ENCODE data around the gene APOL3. TPM values are rescaled to one million over a fixed set of nuclear protein-coding genes. Genes with fewer than 3 reads are reported as not detected.

APOL3 gene
- total RNA-seq, 2 experiments from 2014 or later, result 119 to 121 TPM

GRCh38 chr22:36136988-36137387, 23.6 kb downstream of the APOL3 start:
- no peak for DNase-seq
- Mint-ChIP-seq H3K27ac (no peak overlapping the region), H3K4me1 (peaks cover 13% of the 10 kb centered on the region), H3K36me3 (ENCODE audit: low read depth) (peaks cover 26% of the 10 kb centered on the region), H3K9me3 (no peaks in the 10 kb centered on the region), H3K27me3 (no peaks in the 10 kb centered on the region), H3K4me3 (no peak overlapping the region)
- ChIA-PET CTCF (interaction anchor here (1.0 to 1.4 kb wide), 3 partner anchors 8 to 84 kb away, joined by 3 to 4 read pairs (median 3); no protein-coding TSS in a partner anchor), POLR2A (no interaction called here)

- no peaks in the 10 kb centered on the region for H3K27me3 Mint-ChIP-seq
- H3K4me1 Mint-ChIP-seq, result peaks cover 13% of the 10 kb centered on the region
- no peak overlapping the region for H3K27ac Mint-ChIP-seq
- peaks cover 21% of the 10 kb centered on the region for H3K36me3 Mint-ChIP-seq (ENCODE audit: low read depth)
- no peaks in the 10 kb centered on the region for H3K9me3 Mint-ChIP-seq
- H3K4me3 Mint-ChIP-seq, result no peak overlapping the region
- no peak for DNase-seq
- ChIA-PET POLR2A (no interaction called here), CTCF (interaction anchor here (0.9 to 1.4 kb wide), 4 partner anchors 8 to 350 kb away, joined by 3 to 4 read pairs (median 4); no protein-coding TSS in a partner anchor)
These were observed 24.1 kb downstream of the APOL3 start for GRCh38 chr22:36136475-36136874.

GRCh38 chr22:36135306-36135980, 25.1 kb downstream of the APOL3 start:
- Mint-ChIP-seq H3K4me1 (peaks cover 13% of the 10 kb centered on the region), H3K9me3 (no peaks in the 10 kb centered on the region), H3K27me3 (peaks cover 4% of the 10 kb centered on the region), H3K4me3 (no peak overlapping the region), H3K27ac (no peak overlapping the region), H3K36me3 (ENCODE audit: low read depth) (peaks cover 11% of the 10 kb centered on the region)
- CTCF ChIA-PET, result interaction anchor here (0.7 to 1.6 kb wide), 5 partner anchors 9 to 351 kb away, joined by 3 to 5 read pairs (median 3); no protein-coding TSS in a partner anchor
- POLR2A ChIA-PET, result no interaction called here
- no peak for DNase-seq

- Mint-ChIP-seq H3K27me3 (peaks cover 12% of the 10 kb centered on the region), H3K27ac (no peak overlapping the region), H3K9me3 (no peaks in the 10 kb centered on the region), H3K4me1 (peaks cover 13% of the 10 kb centered on the region), H3K36me3 (ENCODE audit: low read depth) (peaks cover 4% of the 10 kb centered on the region), H3K4me3 (no peak overlapping the region)
- ChIA-PET CTCF (interaction anchor here (1.1 kb wide), 1 partner anchor 10 kb away, joined by 5 read pairs; no protein-coding TSS in a partner anchor), POLR2A (no interaction called here)
- DNase-seq, result no peak
These were observed 26.4 kb downstream of the APOL3 start for GRCh38 chr22:36134182-36134581.

- H3K27ac Mint-ChIP-seq, result no peak overlapping the region
- no peak overlapping the region for H3K4me3 Mint-ChIP-seq
- peaks cover 15% of the 10 kb centered on the region for H3K27me3 Mint-ChIP-seq
- peaks cover 13% of the 10 kb centered on the region for H3K4me1 Mint-ChIP-seq
- ChIA-PET POLR2A (no interaction called here), CTCF (interaction anchor here (0.6 kb wide), 1 partner anchor 315 kb away, joined by 3 read pairs; no protein-coding TSS in a partner anchor)
- H3K36me3 Mint-ChIP-seq (ENCODE audit: low read depth), result no peaks in the 10 kb centered on the region
- DNase-seq, result no peak
- H3K9me3 Mint-ChIP-seq, result no peaks in the 10 kb centered on the region
These were observed 28.6 kb downstream of the APOL3 start for GRCh38 chr22:36131907-36132306.

- ChIA-PET CTCF (interaction anchor here (2.2 kb wide), 1 partner anchor 64 kb away, joined by 9 read pairs; no protein-coding TSS in a partner anchor), POLR2A (no interaction called here)
- no peak for DNase-seq
- H3K27me3 Mint-ChIP-seq, result peaks cover 15% of the 10 kb centered on the region
- no peaks in the 10 kb centered on the region for H3K9me3 Mint-ChIP-seq
- peaks cover 12% of the 10 kb centered on the region for H3K4me1 Mint-ChIP-seq
- no peaks in the 10 kb centered on the region for H3K36me3 Mint-ChIP-seq (ENCODE audit: low read depth)
- no peak overlapping the region for H3K27ac Mint-ChIP-seq
- H3K4me3 Mint-ChIP-seq, result no peak overlapping the region
These were observed 30.8 kb downstream of the APOL3 start for GRCh38 chr22:36129486-36130388.

- Mint-ChIP-seq H3K4me1 (peaks cover 11% of the 10 kb centered on the region), H3K27me3 (peaks cover 15% of the 10 kb centered on the region), H3K4me3 (no peak overlapping the region), H3K27ac (no peak overlapping the region), H3K36me3 (ENCODE audit: low read depth) (no peaks in the 10 kb centered on the region), H3K9me3 (no peaks in the 10 kb centered on the region)
- POLR2A ChIA-PET, result no interaction called here
- CTCF ChIA-PET, result interaction anchor here (2.2 kb wide), 1 partner anchor 63 kb away, joined by 9 read pairs; no protein-coding TSS in a partner anchor
- DNase-seq, result no peak
These were observed 31.5 kb downstream of the APOL3 start for GRCh38 chr22:36129071-36129470.

GRCh38 chr22:36125994-36126531, 34.5 kb downstream of the APOL3 start:
- no peaks in the 10 kb centered on the region for H3K9me3 Mint-ChIP-seq
- CTCF ChIA-PET, result interaction anchor here (0.6 to 3.1 kb wide), 2 partner anchors 151 to 196 kb away, joined by 3 to 9 read pairs; no protein-coding TSS in a partner anchor
- peaks cover 15% of the 10 kb centered on the region for H3K27me3 Mint-ChIP-seq
- peaks cover 13% of the 10 kb centered on the region for H3K4me1 Mint-ChIP-seq
- H3K36me3 Mint-ChIP-seq (ENCODE audit: low read depth), result no peaks in the 10 kb centered on the region
- H3K4me3 Mint-ChIP-seq, result no peak overlapping the region
- POLR2A ChIA-PET, result no interaction called here
- no peak overlapping the region for H3K27ac Mint-ChIP-seq
- no peak for DNase-seq

GRCh38 chr22:36125434-36125833, 35.1 kb downstream of the APOL3 start:
- Mint-ChIP-seq H3K4me3 (no peak overlapping the region), H3K4me1 (peaks cover 13% of the 10 kb centered on the region), H3K27me3 (peaks cover 11% of the 10 kb centered on the region), H3K9me3 (no peaks in the 10 kb centered on the region), H3K27ac (no peak overlapping the region), H3K36me3 (ENCODE audit: low read depth) (no peaks in the 10 kb centered on the region)
- CTCF ChIA-PET, result interaction anchor here (0.6 to 3.1 kb wide), 4 partner anchors 8 to 195 kb away, joined by 3 to 14 read pairs (median 7); no protein-coding TSS in a partner anchor
- DNase-seq, result no peak
- POLR2A ChIA-PET, result no interaction called here

- Mint-ChIP-seq H3K27me3 (peaks cover 7% of the 10 kb centered on the region), H3K27ac (no peak overlapping the region), H3K4me3 (no peak overlapping the region), H3K36me3 (ENCODE audit: low read depth) (no peaks in the 10 kb centered on the region), H3K9me3 (no peaks in the 10 kb centered on the region), H3K4me1 (peaks cover 13% of the 10 kb centered on the region)
- ChIA-PET CTCF (interaction anchor here (0.5 to 3.1 kb wide), 17 partner anchors 9 to 794 kb away, joined by 3 to 14 read pairs (median 3); no protein-coding TSS in a partner anchor), POLR2A (no interaction called here)
- DNase-seq, result no peak
These were observed 35.9 kb downstream of the APOL3 start for GRCh38 chr22:36124666-36125065.

GRCh38 chr22:36123673-36124630, 36.6 kb downstream of the APOL3 start:
- peak; percentile 94 for DNase-seq
- H3K27me3 Mint-ChIP-seq, result peaks cover 3% of the 10 kb centered on the region
- H3K9me3 Mint-ChIP-seq, result no peaks in the 10 kb centered on the region
- peak overlapping the region; percentile 12 for H3K4me3 Mint-ChIP-seq
- H3K36me3 Mint-ChIP-seq (ENCODE audit: low read depth), result no peaks in the 10 kb centered on the region
- ChIA-PET CTCF (interaction anchor here (0.5 to 3.1 kb wide), 17 partner anchors 10 to 794 kb away, joined by 3 to 14 read pairs (median 3); no protein-coding TSS in a partner anchor), POLR2A (no interaction called here)
- H3K27ac Mint-ChIP-seq, result peak overlapping the region; percentile 33
- peaks cover 13% of the 10 kb centered on the region for H3K4me1 Mint-ChIP-seq

Measured in activated CD4-positive, alpha-beta memory T cell treated with anti-CD3 and anti-CD28 coated beads, Interleukin-2, amount 10 ng/mL, durations not matched to agents 7 days and 5 days (primary cell).